Measurements from ENCODE around the gene CD48.
A peak's percentile ranks its signal among the peaks of the same experiment; 100 is the strongest.
"Not testable (repeated sequence)": the region's sequence is repeated elsewhere in the genome, so short reads cannot be mapped to it uniquely, and the experiment has no call there.

CD48 gene

GRCh38 chr1:160713161-160713560 lies 1.5 kb upstream of the CD48 start:
- no peak for DNase-seq (ENCODE audit: low spot score)

GRCh38 chr1:160712525-160713080 lies 981 bp upstream of the CD48 start:
- DNase-seq (ENCODE audit: low spot score): not testable (repeated sequence)

- DNase-seq (ENCODE audit: low spot score): no peak
Measured at GRCh38 chr1:160711276-160711601, 383 bp downstream of the CD48 start.

GRCh38 chr1:160710517-160711252 lies 937 bp downstream of the CD48 start:
- DNase-seq (ENCODE audit: low spot score): no peak

GRCh38 chr1:160709715-160710114 lies 1.9 kb downstream of the CD48 start:
- DNase-seq (ENCODE audit: low spot score): no peak

- no peak for DNase-seq (ENCODE audit: low spot score)
Measured at GRCh38 chr1:160708801-160709200, 2.8 kb downstream of the CD48 start.

GRCh38 chr1:160708118-160708517 lies 3.5 kb downstream of the CD48 start:
- DNase-seq (ENCODE audit: low spot score): no peak

GRCh38 chr1:160707236-160708064 lies 4.2 kb downstream of the CD48 start:
- no peak for DNase-seq (ENCODE audit: low spot score)

- DNase-seq (ENCODE audit: low spot score): no peak
Measured at GRCh38 chr1:160706526-160707235, 4.9 kb downstream of the CD48 start.

GRCh38 chr1:160705742-160706141 lies 5.9 kb downstream of the CD48 start:
- DNase-seq (ENCODE audit: low spot score): no peak

GRCh38 chr1:160705212-160705621 lies 6.4 kb downstream of the CD48 start:
- DNase-seq (ENCODE audit: low spot score): not testable (repeated sequence)

GRCh38 chr1:160704250-160704649 lies 7.4 kb downstream of the CD48 start:
- no peak for DNase-seq (ENCODE audit: low spot score)

GRCh38 chr1:160702100-160702499 lies 9.5 kb downstream of the CD48 start:
- no peak for DNase-seq (ENCODE audit: low spot score)

- not testable (repeated sequence) for DNase-seq (ENCODE audit: low spot score)
Measured at GRCh38 chr1:160692390-160692789, 19.2 kb downstream of the CD48 start.

- DNase-seq (ENCODE audit: low spot score): no peak
Measured at GRCh38 chr1:160685266-160685665, 26.4 kb downstream of the CD48 start.

GRCh38 chr1:160682983-160683865 lies 28.4 kb downstream of the CD48 start:
- DNase-seq (ENCODE audit: low spot score): no peak

- DNase-seq (ENCODE audit: low spot score): no peak
Measured at GRCh38 chr1:160681891-160682140, 29.8 kb downstream of the CD48 start.

- peak; percentile 50 for DNase-seq (ENCODE audit: low spot score)
Measured at GRCh38 chr1:160681066-160681890, 30.3 kb downstream of the CD48 start.

GRCh38 chr1:160680399-160680798 lies 31.2 kb downstream of the CD48 start:
- no peak for DNase-seq (ENCODE audit: low spot score)

GRCh38 chr1:160679893-160680292 lies 31.7 kb downstream of the CD48 start:
- DNase-seq (ENCODE audit: low spot score): no peak
